A673 (cell line): Measurements from ENCODE around the gene TUBA4A.

Experiments
- EZH2 ChIP-seq: fragments of 200-600 bp; sonication (generic); IDR thresholded peaks from 2 replicates; pipeline ENCODE4 v1.6.1; 2017; ENCODE audit warnings: borderline replicate concordance, low read depth, mild to moderate bottlenecking, mixed read lengths, antibody characterized with exemption, low read length; ENCODE audit not compliant: poor library complexity, severe bottlenecking
- TF ChIP-seq, protein P1 (sequence below): fragments of 300-800, 200-600 bp; sonication (generic); conservative IDR thresholded peaks from 2 replicates; pipeline ENCODE4 v1.5.1; 2017; ENCODE audit warnings: low read depth, mild to moderate bottlenecking, antibody characterized with exemption, low read length, moderate library complexity, mixed read lengths

DNA sequence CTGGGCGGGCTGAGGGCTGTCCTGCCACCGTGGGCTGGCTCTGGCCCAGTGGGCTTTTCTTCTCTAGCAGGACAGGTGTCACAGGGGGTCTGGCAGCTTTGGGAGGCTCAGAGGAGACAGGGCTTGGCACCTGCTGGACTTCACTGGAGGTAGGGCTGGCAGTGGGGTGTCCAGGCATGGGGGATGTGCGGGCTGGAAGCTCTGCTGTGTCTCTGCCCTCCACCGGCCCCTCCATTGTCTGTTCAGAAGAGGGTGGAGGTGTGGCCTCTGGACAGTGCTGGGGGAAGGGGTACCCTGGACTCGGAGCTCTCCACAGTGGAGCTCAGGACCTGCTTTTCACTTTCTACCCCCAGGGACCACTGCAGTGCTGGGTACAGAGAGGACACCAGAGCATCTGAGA lies 46.3 kb upstream of the TUBA4A start:
- TF ChIP-seq, protein P1, sequence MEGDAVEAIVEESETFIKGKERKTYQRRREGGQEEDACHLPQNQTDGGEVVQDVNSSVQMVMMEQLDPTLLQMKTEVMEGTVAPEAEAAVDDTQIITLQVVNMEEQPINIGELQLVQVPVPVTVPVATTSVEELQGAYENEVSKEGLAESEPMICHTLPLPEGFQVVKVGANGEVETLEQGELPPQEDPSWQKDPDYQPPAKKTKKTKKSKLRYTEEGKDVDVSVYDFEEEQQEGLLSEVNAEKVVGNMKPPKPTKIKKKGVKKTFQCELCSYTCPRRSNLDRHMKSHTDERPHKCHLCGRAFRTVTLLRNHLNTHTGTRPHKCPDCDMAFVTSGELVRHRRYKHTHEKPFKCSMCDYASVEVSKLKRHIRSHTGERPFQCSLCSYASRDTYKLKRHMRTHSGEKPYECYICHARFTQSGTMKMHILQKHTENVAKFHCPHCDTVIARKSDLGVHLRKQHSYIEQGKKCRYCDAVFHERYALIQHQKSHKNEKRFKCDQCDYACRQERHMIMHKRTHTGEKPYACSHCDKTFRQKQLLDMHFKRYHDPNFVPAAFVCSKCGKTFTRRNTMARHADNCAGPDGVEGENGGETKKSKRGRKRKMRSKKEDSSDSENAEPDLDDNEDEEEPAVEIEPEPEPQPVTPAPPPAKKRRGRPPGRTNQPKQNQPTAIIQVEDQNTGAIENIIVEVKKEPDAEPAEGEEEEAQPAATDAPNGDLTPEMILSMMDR: no peak
- TF ChIP-seq EZH2: no peak
